Endothelial cell of umbilical vein (primary cell): ENCODE measurements around the gene KATNAL1. TPM values are rescaled to one million over a fixed set of nuclear protein-coding genes. Genes with fewer than 3 reads are reported as not detected.

Experiments used
- BruUV-seq: library from RNA; stranded (reverse); fragments of 400-500 nt; replicated peaks from 2 replicates; lab custom pipeline; 2021; lab: Mats Ljungman, UMichigan
- CTCF ChIA-PET: fragments of 300-600, 350-600 bp; sonication (Branson Sonifier 250); formaldehyde crosslinking; loops from one replicate; lab custom pipeline; 2021; ENCODE audit warnings: antibody characterized with exemption, inconsistent platforms; lab: Charles Lee
- POLR2A ChIA-PET: fragments of 300-600, 350-600 bp; sonication (Branson Sonifier 250); formaldehyde crosslinking; loops from one replicate; lab custom pipeline; 2021; ENCODE audit warnings: antibody characterized with exemption, inconsistent platforms; lab: Charles Lee
- DNase-seq: peaks from one replicate; pipeline ENCODE4 v3.0.0-alpha.2; 2011; ENCODE audit warnings: low read depth, low spot score
- FAIRE-seq: peaks from 2 replicates; lab custom pipeline; 2011; peaks lifted over from hg19 to GRCh38; lab: Jason Lieb, UNC
- H2AFZ ChIP-seq: 2 replicates; pipeline ENCODE4 v1.6.0; 2012; ENCODE audit warnings: low read depth, low read length, control low read depth, inconsistent platforms
- H3K27ac ChIP-seq: 2 replicates; pipeline ENCODE4 v1.5.1; 2011; ENCODE audit warnings: low read depth, mild to moderate bottlenecking, control low read depth, low read length, moderate library complexity; ENCODE audit not compliant: insufficient read depth
- H3K27me3 ChIP-seq, 2 experiments: 2 replicates each; pipeline versions ENCODE4 v1.6.0 to v1.6.1; 2011; ENCODE audit warnings: low read length in 2 of 2, mixed read lengths in 1 of 2; ENCODE audit not compliant: control insufficient read depth in 2 of 2, insufficient read depth in 2 of 2
- H3K36me3 ChIP-seq, 2 experiments: 2 replicates in 1 of 2; 3 replicates in 1 of 2; pipeline ENCODE4 v1.5.1; 2011; ENCODE audit warnings: low read length in 2 of 2, mild to moderate bottlenecking in 1 of 2, moderate library complexity in 1 of 2; ENCODE audit not compliant: control insufficient read depth in 2 of 2, insufficient read depth in 2 of 2; ENCODE audit errors: extremely low read depth in 1 of 2
- H3K4me1 ChIP-seq: 3 replicates; pipeline ENCODE4 v1.5.1; 2011; ENCODE audit warnings: mild to moderate bottlenecking, low read length; ENCODE audit not compliant: control insufficient read depth, insufficient read depth; ENCODE audit errors: extremely low read depth
- H3K4me2 ChIP-seq: 2 replicates; pipeline ENCODE4 v1.6.1; 2011; ENCODE audit warnings: low read length, control low read depth, mixed read lengths; ENCODE audit not compliant: insufficient read depth
- H3K4me3 ChIP-seq, 3 experiments: fragments of 200-600 bp in 1 of 3; sonication (generic), shearing (Covaris generic) in 1 of 3; replicated peaks in 1 of 3; 2 replicates each; pipeline ENCODE4 v1.5.1; 2011 to 2016; ENCODE audit warnings: control low read depth in 3 of 3, low read length in 3 of 3, mild to moderate bottlenecking in 2 of 3, inconsistent platforms in 1 of 3, low read depth in 1 of 3, moderate library complexity in 1 of 3; ENCODE audit not compliant: insufficient read depth in 1 of 3
- H3K79me2 ChIP-seq: 2 replicates; pipeline ENCODE4 v1.6.0; 2012; ENCODE audit warnings: low read length, inconsistent platforms; ENCODE audit not compliant: control insufficient read depth, insufficient read depth
- H3K9ac ChIP-seq: replicated peaks from 2 replicates; pipeline ENCODE3; 2011; ENCODE audit warnings: low read length, control low read depth; ENCODE audit not compliant: insufficient read depth; ENCODE audit errors: extremely low read depth
- H3K9me1 ChIP-seq: replicated peaks from 3 replicates; pipeline ENCODE4 v1.6.0; 2011; ENCODE audit warnings: mild to moderate bottlenecking, low read length; ENCODE audit not compliant: control insufficient read depth, insufficient read depth; ENCODE audit errors: extremely low read depth
- H3K9me3 ChIP-seq: replicated peaks from 2 replicates; pipeline ENCODE4 v1.5.1; 2012; ENCODE audit warnings: low read length, inconsistent platforms; ENCODE audit not compliant: control insufficient read depth, insufficient read depth
- H4K20me1 ChIP-seq: replicated peaks from 2 replicates; pipeline ENCODE3; 2011; ENCODE audit warnings: mild to moderate bottlenecking, low read length; ENCODE audit not compliant: control insufficient read depth, insufficient read depth; ENCODE audit errors: extremely low read depth
- EZH2 ChIP-seq: IDR thresholded peaks from 2 replicates; pipeline ENCODE4 v1.6.1; 2012; ENCODE audit warnings: borderline replicate concordance, low read depth, mild to moderate bottlenecking, moderate library complexity, low read length, inconsistent platforms; ENCODE audit not compliant: severe bottlenecking
- FOS ChIP-seq: IDR thresholded peaks from 2 replicates; pipeline ENCODE4 v1.6.1; 2011; ENCODE audit warnings: mild to moderate bottlenecking, low read length, moderate library complexity, borderline replicate concordance; ENCODE audit not compliant: insufficient read depth
- GATA2 ChIP-seq: IDR thresholded peaks from 2 replicates; pipeline ENCODE4 v1.7.0; 2011; ENCODE audit warnings: low read depth, mild to moderate bottlenecking, moderate library complexity, mixed read lengths, low read length; ENCODE audit not compliant: insufficient read length, insufficient read depth
- JUN ChIP-seq: IDR thresholded peaks from 2 replicates; pipeline ENCODE4 v1.6.1; 2011; ENCODE audit warnings: borderline replicate concordance, low read depth; ENCODE audit not compliant: insufficient read length, insufficient read depth
- MYC ChIP-seq: IDR thresholded peaks from one replicate; pipeline ENCODE4 v1.6.1; 2011; ENCODE audit warnings: mild to moderate bottlenecking, low read depth, low read length
- POLR2A ChIP-seq: IDR thresholded peaks from 2 replicates; pipeline ENCODE4 v1.6.1; 2012; ENCODE audit warnings: low read depth, mild to moderate bottlenecking, control low read depth, low read length
- POLR2AphosphoS5 ChIP-seq: IDR thresholded peaks from 2 replicates; pipeline ENCODE4 v1.6.1; 2012; ENCODE audit warnings: low read depth, mild to moderate bottlenecking, control low read depth, low read length, moderate library complexity; ENCODE audit not compliant: insufficient read depth
- dilution Hi-C: fragments of 300-500 bp; cut with MboI; formaldehyde crosslinking; loops from one replicate; pipeline ENCODE4 v1.15.0; 2019; ENCODE audit warnings: low sequenced_read_pairs; ENCODE audit not compliant: extremely low pct_ligation_motif_present
- intact Hi-C: fragments of 100-400 bp; cut with micrococcal nuclease; formaldehyde crosslinking; loops from one replicate; pipeline ENCODE4 v1.10.0; 2022
- polyA plus RNA-seq, 4 experiments: library from polyadenylated mRNA; depleted of rRNA in 3 of 4; stranded (reverse) in 3 of 4; unstranded in 1 of 4; fragments of >200 nt; gene quantifications; 2 replicates each; pipeline versions ENCODE4 v1.2.1 to v1.2.3, GENCODE V29; 2011 to 2012; ENCODE audit warnings: missing spikeins in 1 of 4
- total RNA-seq: library from RNA; stranded (reverse); gene quantifications from 2 replicates; pipeline ENCODE4 v1.2.3, GENCODE V29; 2021
- TF ChIP-seq, protein P1 (sequence below), 2 donors: IDR thresholded peaks; 1 replicate in 1 of 2; 2 replicates in 1 of 2; pipeline ENCODE4 v1.5.1; 2011; ENCODE audit warnings: low read length in 2 of 2, mild to moderate bottlenecking in 2 of 2, moderate library complexity in 2 of 2, control low read depth in 1 of 2, inconsistent platforms in 1 of 2, low read depth in 1 of 2; ENCODE audit not compliant: insufficient read depth in 1 of 2; ENCODE audit errors: extremely low read depth in 1 of 2
- TF ChIP-seq, protein P2 (sequence below): IDR thresholded peaks from 2 replicates; pipeline ENCODE4 v1.6.1; 2011; ENCODE audit not compliant: insufficient read depth, insufficient read length

KATNAL1 gene
- total and polyA plus RNA-seq, 2 donors (not counting 3 experiments of a cell fraction or from before 2014, with no cell fraction given), result 7.2 to 49.2 TPM

DNA sequence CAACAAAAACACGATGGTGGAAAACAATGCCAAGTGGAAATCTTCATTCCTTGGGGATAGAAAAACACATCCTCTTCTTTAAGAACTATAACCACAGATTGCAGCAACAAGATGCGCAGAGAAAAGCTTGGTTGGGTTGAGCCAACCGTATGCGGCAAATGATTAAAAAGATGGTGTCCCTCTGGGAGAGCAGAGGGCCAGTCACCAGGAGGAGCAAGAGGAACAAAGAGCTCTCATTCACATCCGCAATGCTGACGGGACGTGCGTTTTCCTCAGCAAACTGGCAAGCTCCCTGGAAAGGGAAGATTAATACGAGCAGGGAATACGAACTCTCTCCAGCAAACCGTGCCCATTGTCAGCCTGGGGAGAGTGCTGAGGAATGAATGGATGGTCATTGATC is 141.6 kb downstream of the KATNAL1 start:
- intact Hi-C loops (no loop called here), dilution Hi-C loops (no loop called here)
- H3K36me3 ChIP-seq, result no peaks in the 10 kb centered on the region
- H3K4me2 ChIP-seq, result no peak overlapping the region
- FAIRE-seq (no peak), DNase-seq (no peak)
- peaks cover 20 to 32% of the 10 kb centered on the region in 2 experiments for H3K27me3 ChIP-seq
- no TSS peak for BruUV-seq
- H2AFZ ChIP-seq, result no peak overlapping the region
- no peaks in the 10 kb centered on the region for H3K4me1 ChIP-seq
- no peaks in the 10 kb centered on the region for H3K9me3 ChIP-seq
- H3K79me2 ChIP-seq, result no peaks in the 10 kb centered on the region
- CTCF ChIA-PET, result interaction anchor here (0.9 kb wide), 1 partner anchor 33 kb away, joined by 3 read pairs; no protein-coding TSS in a partner anchor
- H3K9me1 ChIP-seq, result no peaks in the 10 kb centered on the region
- TF ChIP-seq, protein P1, sequence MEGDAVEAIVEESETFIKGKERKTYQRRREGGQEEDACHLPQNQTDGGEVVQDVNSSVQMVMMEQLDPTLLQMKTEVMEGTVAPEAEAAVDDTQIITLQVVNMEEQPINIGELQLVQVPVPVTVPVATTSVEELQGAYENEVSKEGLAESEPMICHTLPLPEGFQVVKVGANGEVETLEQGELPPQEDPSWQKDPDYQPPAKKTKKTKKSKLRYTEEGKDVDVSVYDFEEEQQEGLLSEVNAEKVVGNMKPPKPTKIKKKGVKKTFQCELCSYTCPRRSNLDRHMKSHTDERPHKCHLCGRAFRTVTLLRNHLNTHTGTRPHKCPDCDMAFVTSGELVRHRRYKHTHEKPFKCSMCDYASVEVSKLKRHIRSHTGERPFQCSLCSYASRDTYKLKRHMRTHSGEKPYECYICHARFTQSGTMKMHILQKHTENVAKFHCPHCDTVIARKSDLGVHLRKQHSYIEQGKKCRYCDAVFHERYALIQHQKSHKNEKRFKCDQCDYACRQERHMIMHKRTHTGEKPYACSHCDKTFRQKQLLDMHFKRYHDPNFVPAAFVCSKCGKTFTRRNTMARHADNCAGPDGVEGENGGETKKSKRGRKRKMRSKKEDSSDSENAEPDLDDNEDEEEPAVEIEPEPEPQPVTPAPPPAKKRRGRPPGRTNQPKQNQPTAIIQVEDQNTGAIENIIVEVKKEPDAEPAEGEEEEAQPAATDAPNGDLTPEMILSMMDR (IDR thresholded peaks at IDR 0.05; ENCODE audit: extremely low read depth in 1 of 2, insufficient read depth in 1 of 2, low read depth in 1 of 2, low read length in 2 of 2), result no peak
- TF ChIP-seq FOS, result no peak
- TF ChIP-seq POLR2AphosphoS5, result no peak
- no peak for TF ChIP-seq JUN
- TF ChIP-seq GATA2, result no peak
- TF ChIP-seq MYC, result no peak
- TF ChIP-seq POLR2A, result no peak
- no peak for TF ChIP-seq EZH2
- TF ChIP-seq, protein P2, sequence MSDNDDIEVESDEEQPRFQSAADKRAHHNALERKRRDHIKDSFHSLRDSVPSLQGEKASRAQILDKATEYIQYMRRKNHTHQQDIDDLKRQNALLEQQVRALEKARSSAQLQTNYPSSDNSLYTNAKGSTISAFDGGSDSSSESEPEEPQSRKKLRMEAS, result no peak
- H3K27ac ChIP-seq, result no peak overlapping the region
- H3K9ac ChIP-seq, result no peak overlapping the region
- H3K4me3 ChIP-seq, result no peak overlapping the region
- H4K20me1 ChIP-seq, result no peaks in the 10 kb centered on the region
- POLR2A ChIA-PET, result no interaction called here
